Chondrocyte (in vitro differentiated cells): ENCODE measurements around the gene TF. TPM values are rescaled to one million over a fixed set of nuclear protein-coding genes. Genes with fewer than 3 reads are reported as not detected.

Experiments
- DNase-seq: peaks from one replicate; pipeline ENCODE4 v3.0.0; 2021; ENCODE audit warnings: mixed read lengths, low spot score
- H3K27ac Mint-ChIP-seq: one replicate; pipeline ENCODE4 v1.8.0; 2021; ENCODE audit warnings: mild to moderate bottlenecking, moderate library complexity, mixed read lengths; ENCODE audit not compliant: unreplicated experiment
- H3K27me3 Mint-ChIP-seq: 2 replicates; pipeline ENCODE4 v1.8.0; 2021; ENCODE audit warnings: low read depth, mixed read lengths
- H3K36me3 Mint-ChIP-seq: 2 replicates; pipeline ENCODE4 v1.8.0; 2021; ENCODE audit warnings: low read depth, mixed read lengths
- H3K4me1 Mint-ChIP-seq: 2 replicates; pipeline ENCODE4 v1.8.0; 2021; ENCODE audit warnings: low read depth, mild to moderate bottlenecking, mixed read lengths
- H3K4me3 Mint-ChIP-seq: one replicate; pipeline ENCODE4 v1.8.0; 2021; ENCODE audit warnings: mild to moderate bottlenecking, moderate library complexity, mixed read lengths; ENCODE audit not compliant: unreplicated experiment
- H3K9me3 Mint-ChIP-seq: 2 replicates; pipeline ENCODE4 v1.8.0; 2021; ENCODE audit warnings: low read depth, mixed read lengths
- CTCF ChIP-seq: fragments of 200-600 bp; sonication (generic); IDR thresholded peaks from 2 replicates; pipeline ENCODE4 v1.5.0; 2021; ENCODE audit warnings: antibody characterized with exemption, mild to moderate bottlenecking, moderate library complexity
- total RNA-seq: library from RNA; stranded (reverse); gene quantifications from 3 replicates; pipeline ENCODE4 v1.2.1, GENCODE V29; 2021

Gene TF
- total RNA-seq, 1 donor from 2014 or later = 1.2 TPM

GRCh38 chr3:133835418-133835743, 89.2 kb downstream of the TF start:
- Mint-ChIP-seq H3K27ac (no peak overlapping the region), H3K4me3 (no peak overlapping the region), H3K27me3 (no peaks in the 10 kb centered on the region), H3K36me3 (peaks cover 23% of the 10 kb centered on the region), H3K9me3 (no peaks in the 10 kb centered on the region), H3K4me1 (no peaks in the 10 kb centered on the region)
- no peak for TF ChIP-seq CTCF
- no peak for DNase-seq

- Mint-ChIP-seq H3K4me3 (no peak overlapping the region), H3K27ac (no peak overlapping the region)
Observed at GRCh38 chr3:133835961-133836360, 89.8 kb downstream of the TF start.

GRCh38 chr3:133836497-133837158, 90.4 kb downstream of the TF start:
- no peaks in the 10 kb centered on the region for H3K4me1 Mint-ChIP-seq
- no peak overlapping the region for H3K27ac Mint-ChIP-seq
- H3K36me3 Mint-ChIP-seq = peaks cover 23% of the 10 kb centered on the region
- H3K9me3 Mint-ChIP-seq = no peaks in the 10 kb centered on the region
- no peak overlapping the region for H3K4me3 Mint-ChIP-seq
- DNase-seq = no peak
- no peak for TF ChIP-seq CTCF
- H3K27me3 Mint-ChIP-seq = no peaks in the 10 kb centered on the region

More at GRCh38 chr3:133835961-133836360, 89.8 kb downstream of the TF start:
- Mint-ChIP-seq H3K4me1 (no peaks in the 10 kb centered on the region), H3K27me3 (no peaks in the 10 kb centered on the region), H3K36me3 (peaks cover 23% of the 10 kb centered on the region), H3K9me3 (no peaks in the 10 kb centered on the region)
- TF ChIP-seq CTCF = no peak
- DNase-seq = no peak

- no peaks in the 10 kb centered on the region for H3K27me3 Mint-ChIP-seq
- no peak overlapping the region for H3K4me3 Mint-ChIP-seq
- H3K36me3 Mint-ChIP-seq = peaks cover 23% of the 10 kb centered on the region
- H3K9me3 Mint-ChIP-seq = no peaks in the 10 kb centered on the region
- H3K27ac Mint-ChIP-seq = no peak overlapping the region
- H3K4me1 Mint-ChIP-seq = no peaks in the 10 kb centered on the region
- no peak for TF ChIP-seq CTCF
- DNase-seq = no peak
Observed at GRCh38 chr3:133837487-133838295, 91.5 kb downstream of the TF start.

GRCh38 chr3:133838296-133838789, 92.2 kb downstream of the TF start:
- H3K27ac Mint-ChIP-seq = no peak overlapping the region
- DNase-seq = no peak
- H3K4me3 Mint-ChIP-seq = no peak overlapping the region
- no peak for TF ChIP-seq CTCF
- H3K27me3 Mint-ChIP-seq = no peaks in the 10 kb centered on the region
- no peaks in the 10 kb centered on the region for H3K9me3 Mint-ChIP-seq
- peaks cover 20% of the 10 kb centered on the region for H3K36me3 Mint-ChIP-seq
- no peaks in the 10 kb centered on the region for H3K4me1 Mint-ChIP-seq
